Tongue (tissue), 2 donors: Measurements from ENCODE around the gene SUSD3. TPM values are rescaled to one million over a fixed set of nuclear protein-coding genes. Genes with fewer than 3 reads are reported as not detected.

Experiments used
- DNase-seq: peaks from one replicate; pipeline ENCODE4 v3.0.0-alpha.2; 2015
- total RNA-seq: library from RNA; depleted of rRNA; stranded (reverse); fragments of >200 nt; gene quantifications from one replicate; pipeline ENCODE4 v1.2.3, GENCODE V29; 2014

Gene SUSD3
- total RNA-seq, 1 donor from 2014 or later: 3.7 TPM

DNA sequence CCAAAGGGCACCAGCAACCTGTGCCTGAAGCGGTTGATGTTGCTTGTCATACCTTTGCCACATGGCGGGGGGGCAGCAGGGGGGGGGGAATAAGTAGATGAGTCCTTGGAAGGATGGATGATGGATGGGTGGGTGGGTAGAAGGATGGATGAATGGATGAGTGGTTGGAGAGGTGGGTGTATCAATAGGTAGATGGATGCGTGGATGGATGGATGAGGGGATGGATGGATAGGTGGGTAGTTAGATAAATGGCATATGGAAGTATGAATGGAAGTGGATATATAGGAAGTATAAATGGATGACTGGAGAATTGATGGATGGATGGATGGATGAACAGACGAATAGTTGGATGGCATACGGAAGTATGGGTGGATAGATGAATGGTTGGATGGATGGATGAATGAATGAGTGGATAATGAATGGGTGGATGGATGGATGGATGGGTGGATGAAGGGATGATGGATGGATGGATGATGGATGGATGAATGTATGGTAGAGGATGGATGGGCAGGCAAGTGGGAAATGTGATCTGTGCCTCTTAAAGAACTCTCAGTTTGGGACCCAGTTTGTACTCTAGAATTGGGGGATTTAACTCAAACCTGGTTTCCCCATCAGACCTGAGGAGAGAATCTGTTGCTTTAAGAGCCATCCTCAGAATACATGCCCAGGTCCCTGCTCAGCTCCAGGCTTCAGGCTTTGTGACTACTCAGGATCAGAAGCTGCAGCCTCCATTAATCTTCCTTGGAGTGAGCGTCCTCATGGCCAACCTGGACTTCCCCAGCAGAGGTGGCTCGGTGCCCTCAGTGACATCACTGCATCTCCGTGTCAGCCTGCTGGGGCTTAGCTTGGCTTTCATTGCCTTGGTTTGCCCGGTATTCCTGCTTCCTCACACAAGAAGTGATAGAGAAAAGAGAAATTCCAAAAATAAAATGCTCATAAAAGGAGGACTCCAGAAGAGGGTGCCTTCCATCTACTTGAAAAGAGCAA lies 27.6 kb upstream of the SUSD3 start:
- no peak for DNase-seq

DNA sequence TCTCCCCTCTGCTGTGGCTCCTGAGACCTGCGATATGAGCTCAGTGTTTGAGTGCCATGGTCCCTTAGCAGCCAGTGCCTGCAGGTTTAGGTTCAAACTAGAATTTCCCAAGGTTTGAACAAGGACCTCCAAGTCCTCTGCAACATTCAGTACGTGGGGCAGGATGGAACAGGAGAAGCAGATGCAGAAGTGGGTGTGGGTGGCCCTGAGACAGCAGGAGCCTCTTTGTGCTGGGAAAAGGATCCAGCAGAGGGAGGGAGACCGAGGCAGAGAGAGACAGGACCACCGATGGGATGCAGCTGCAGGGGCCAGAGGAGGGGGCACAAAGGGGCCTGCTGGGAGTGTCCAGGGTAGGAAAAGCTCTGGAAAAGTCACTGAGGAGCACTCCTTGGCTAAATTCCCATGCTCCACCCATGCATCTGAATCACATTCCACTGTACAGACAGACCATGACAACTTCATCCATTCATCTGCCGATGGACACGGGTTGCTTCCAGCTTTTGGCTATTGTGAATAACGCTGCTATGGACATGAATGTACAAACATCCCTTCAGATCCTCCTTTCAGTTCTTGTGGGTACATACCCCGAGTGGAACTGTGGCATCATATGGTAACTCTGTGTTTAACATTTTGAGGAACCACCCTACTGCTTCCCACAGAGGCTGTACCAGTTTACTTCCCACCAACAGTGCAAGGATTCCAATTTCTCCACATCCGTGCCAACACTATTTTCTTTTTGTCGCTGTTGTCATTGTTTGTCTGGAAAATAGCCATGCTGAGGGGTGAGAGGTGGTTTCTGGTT lies 26.7 kb upstream of the SUSD3 start:
- DNase-seq: peak; percentile 54

DNA sequence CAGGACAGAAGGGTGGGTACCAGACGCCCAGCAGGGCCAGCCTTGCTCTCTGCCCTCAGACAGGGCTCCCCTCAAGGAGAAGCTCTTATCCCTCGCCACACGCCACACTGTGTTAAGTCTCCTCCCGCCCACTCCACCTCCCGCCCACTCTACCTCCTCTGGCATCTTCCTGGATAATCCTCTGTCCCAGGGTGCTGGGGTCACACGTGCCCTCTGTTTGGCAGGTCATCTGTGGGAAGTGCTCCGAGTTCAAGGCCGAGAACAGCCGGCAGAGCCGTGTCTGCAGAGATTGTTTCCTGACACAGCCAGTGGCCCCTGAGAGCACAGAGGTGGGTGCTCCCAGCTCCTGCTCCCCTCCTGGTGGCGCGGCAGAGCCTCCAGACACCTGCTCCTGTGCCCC lies 26.0 kb upstream of the SUSD3 start:
- DNase-seq: no peak

DNA sequence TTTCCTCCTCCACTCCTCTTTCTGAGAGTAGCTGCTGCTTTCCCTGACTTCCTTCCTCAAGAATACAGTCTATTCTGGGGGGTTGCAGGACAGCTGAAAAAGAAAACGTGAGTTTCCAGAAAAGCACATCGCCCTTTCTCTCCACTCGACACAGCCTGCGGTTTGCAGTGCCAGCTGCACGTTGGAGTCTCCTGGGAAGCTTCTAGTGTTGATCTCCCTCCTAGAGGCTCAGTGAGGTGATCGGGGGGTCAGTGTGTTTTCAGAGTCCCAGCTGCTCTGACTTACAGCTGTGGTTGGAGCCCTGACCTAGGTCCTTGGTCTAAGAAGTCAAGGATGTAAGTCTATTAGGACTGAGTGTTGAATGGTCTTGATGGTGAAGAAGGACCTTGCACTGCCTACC lies 25.0 kb upstream of the SUSD3 start:
- DNase-seq: peak; percentile 64

DNA sequence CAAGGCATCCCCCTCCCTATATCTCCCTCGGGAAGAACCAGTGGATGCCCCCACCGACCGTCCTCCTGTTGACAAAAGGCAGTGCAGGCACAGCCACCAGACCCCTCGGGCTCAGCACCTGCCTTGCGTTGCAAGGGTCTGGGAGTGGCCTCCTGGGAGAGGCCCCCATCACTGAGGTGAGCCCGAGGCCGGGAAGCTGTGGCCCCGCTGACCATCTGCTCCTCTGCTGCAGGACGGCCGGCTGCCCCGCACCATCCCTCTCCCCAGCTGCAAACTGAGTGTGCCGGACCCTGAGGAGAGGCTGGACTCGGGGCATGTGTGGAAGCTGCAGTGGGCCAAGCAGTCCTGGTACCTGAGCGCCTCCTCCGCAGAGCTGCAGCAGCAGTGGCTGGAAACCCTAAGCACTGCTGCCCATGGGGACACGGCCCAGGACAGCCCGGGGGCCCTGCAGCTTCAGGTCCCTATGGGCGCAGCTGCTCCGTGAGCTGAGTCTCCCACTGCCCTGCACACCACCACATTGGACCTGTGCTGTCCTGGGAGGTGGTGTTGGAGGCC lies 23.3 kb upstream of the SUSD3 start:
- no peak for DNase-seq

DNA sequence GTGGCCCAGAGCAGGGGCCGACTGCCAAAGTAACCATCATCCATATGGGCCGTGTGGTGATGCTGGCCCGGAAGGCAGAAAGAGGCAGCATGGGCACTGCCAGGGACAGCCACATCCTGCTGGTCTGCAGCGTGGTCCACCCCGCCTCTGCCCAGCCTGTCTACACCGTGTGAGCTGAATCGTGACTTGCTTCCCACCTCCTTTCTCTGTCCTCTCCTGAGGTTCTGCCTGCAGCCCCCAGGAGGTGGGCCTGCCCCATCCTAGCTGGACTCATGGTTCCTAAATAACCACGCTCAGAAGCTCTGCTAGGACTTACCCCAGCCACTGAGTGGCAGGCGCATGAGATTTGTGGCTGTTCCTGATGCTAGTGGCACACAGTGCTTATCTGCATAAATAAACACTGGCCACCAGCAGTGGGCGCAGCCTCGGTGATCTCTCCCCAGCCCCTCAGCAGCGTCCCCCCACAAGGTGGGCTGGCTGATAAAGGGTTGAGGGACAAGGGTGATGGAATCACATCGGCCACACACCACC lies 22.6 kb upstream of the SUSD3 start:
- DNase-seq: no peak

DNA sequence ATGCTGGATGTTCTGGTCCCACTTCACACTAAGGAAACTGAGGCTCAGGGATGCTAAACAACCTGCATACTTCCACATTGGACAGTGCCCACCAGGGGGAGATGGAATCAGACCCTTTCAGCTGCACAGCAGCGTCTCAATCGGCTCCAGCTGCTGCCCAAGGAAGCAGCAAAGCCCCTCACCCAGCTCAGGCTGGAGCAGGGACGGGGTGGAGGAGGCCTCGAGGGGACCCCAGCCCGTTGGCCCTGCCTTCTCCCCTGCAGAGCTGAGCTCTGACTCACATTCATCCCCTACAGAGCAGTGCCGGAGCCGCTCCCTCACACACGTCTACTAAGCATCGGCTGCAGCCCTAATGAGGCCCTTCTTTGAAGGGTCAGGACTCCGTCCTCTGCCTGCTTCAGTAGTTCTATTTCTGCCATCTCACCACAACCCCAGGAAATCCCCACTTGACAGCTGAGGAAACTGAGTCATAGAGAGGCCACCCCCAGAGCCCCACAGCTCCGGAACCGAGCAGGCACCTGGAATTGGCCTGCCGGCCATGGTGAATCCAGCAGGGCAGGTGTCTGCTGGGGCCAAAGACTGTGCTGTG lies 21.5 kb upstream of the SUSD3 start:
- no peak for DNase-seq

DNA sequence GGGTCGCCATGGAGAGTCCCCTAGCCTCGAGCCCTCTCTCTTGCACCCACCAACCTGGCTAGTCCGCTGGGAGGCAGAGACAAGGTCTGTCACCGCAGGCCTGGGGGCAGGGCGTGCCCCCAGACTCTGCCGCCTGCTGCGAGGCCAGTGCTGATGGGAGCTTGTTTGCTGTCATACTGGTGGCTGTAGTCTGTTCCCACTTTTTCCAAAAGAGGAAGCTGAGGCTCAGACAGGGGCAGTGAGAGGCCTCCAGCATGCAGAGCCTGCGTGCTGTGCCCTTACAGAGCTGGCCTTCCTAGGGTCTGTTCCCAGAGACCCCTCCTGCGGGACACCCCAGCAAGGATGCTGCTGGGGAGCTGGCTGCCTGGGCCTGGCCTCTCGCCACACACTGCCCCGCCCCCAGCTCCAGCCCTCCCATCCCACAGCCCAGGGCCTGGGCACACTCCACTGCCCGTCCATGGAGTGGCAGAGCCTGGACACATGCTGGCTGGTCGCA lies 21.0 kb upstream of the SUSD3 start:
- DNase-seq: no peak

DNA sequence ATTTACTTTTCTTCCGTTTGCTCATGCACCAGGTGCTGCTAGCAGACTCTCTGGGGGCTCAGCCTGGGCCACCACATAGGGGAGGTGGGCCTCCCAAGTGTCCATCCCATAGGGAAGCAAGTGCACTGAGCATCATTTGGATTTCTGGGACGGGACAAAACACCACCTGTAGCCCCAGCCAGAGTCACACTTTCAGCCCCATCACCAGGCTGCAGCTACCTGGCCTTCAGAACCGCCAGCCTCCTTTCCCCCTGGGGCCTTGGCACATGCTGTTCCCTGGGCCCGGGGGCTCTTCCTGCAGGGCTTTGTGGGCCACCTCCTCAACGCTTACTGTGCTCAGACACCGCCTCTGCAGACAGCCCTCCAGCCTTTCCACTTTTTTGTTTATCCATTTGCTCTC lies 19.6 kb upstream of the SUSD3 start:
- DNase-seq: no peak

DNA sequence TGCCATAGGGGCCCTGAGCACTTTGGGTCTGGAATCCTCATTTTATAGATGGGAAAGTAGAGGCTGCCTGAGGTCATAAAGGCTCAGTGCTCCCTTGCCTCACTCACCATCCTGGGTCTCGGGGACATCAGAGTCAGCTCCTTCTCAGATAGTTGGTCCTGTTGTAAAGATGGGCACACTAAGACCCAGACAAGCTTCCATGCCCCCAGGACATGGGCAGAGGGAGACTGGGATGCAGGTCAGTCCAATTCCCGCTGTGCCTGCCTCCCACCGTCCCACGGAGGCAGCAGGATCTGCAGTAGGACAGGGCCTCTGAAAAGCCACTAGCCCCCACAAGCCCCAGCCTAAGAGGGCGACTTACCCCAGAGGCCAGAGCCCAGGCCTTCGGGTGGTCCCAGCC lies 19.0 kb upstream of the SUSD3 start:
- DNase-seq: no peak

DNA sequence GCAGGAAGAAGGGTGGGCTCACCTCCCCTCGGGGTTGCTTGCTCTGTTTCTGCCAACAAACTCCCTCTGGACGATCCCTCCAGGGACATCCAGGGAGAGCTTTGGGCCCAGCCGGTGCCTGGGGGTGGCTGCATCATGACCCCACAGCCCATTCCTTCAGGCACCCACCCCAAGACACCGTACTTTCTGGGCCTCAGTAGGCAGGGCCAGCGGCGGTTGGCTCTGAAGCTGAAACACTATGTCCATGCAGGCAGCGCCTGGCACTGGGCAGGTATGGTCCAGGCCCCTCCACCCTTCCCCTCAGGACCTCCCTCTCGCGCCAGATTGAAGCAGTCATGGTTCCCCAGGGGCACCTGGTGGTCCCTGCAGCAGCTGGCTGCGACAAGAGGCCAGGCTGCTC lies 18.5 kb upstream of the SUSD3 start:
- no peak for DNase-seq

DNA sequence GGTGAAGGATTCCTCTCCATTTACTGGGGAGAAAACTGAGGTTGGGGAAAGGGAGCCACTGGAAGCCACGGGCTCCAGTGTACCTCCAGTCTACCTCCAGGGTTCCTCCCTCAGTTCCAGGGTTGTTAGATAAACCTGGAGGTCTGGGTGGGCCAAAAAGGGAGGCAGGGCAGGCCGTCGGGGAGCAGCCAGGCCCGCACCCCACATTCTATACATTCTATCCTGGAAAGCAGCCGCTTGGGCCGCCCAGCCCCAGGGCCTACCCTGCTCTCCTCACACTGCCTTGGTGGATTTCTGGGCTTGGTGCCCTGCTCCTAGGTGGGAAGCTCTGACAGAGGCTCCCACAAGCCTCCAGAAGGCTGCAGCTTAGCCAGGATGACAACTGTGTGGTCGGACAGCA lies 18.1 kb upstream of the SUSD3 start:
- DNase-seq: no peak

DNA sequence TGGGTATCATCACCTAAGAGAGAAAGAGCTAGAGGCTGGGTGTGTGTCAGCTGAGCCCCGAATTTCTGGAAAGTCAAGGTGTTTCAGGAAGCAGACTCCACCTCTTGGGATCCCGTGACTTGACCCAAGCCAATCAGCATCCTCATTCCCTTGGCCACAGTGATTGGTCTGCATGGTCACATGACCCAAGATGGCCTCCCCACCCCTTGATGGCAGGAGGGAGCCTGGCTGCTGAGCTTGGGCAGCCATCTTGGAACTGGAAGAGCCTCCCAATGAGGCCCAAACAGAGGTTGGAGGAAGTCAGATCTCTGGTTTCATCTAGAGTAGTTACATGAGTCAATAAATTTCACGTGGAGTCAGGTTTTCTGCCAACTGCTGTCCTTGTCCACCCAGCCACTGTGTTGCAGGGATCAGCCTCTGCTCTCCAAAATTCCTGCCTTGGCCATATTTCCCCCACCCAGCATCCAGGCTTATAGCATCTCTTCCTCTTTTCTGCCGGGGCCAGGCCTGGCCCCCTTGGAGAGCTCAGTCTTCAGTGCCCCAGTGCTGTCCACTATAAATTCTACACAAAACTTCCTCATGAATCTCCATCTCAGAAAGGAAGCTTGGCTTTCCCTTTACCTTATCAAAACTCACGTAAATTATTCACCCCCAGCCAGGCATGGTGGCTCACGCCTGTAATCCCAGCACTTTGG lies 17.2 kb upstream of the SUSD3 start:
- no peak for DNase-seq

DNA sequence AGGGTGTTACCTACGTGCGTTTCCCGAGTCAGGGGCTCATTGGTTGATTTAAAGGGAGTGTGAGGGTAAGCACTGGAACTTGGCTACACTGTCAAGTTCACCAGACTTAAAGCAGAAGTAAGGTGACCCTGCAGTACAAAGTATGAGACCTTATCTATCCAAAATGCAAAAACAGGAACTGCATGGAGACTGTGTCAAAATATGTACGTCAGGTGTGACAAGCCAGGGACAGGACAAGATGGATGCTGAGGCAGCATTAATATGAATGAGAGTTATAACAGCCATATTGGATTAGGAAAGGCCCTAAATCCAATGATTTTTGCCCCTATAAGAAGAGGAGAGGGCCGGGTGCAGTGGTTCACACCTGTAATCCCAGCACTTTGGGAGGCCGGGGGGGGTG lies 15.4 kb upstream of the SUSD3 start:
- DNase-seq: no peak

DNA sequence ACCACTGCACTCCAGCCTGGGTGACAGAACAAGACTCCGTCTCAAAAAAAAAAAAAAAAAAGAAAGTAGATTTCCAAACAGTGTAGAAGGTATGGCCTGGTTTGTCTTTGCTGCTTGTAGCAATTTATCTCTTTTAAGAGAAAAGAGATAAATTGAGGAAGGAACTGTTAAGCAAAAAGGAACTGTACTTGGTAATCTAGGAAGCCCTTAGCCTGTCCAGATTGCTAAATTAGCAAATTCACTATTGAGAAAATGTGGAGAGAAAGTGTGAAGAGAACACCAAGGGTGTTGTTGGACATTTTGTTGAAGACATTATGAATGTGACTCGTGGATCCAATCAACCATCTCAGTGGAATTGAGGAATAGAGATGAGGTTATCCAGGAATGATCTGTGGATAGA lies 13.0 kb upstream of the SUSD3 start:
- DNase-seq: no peak

DNA sequence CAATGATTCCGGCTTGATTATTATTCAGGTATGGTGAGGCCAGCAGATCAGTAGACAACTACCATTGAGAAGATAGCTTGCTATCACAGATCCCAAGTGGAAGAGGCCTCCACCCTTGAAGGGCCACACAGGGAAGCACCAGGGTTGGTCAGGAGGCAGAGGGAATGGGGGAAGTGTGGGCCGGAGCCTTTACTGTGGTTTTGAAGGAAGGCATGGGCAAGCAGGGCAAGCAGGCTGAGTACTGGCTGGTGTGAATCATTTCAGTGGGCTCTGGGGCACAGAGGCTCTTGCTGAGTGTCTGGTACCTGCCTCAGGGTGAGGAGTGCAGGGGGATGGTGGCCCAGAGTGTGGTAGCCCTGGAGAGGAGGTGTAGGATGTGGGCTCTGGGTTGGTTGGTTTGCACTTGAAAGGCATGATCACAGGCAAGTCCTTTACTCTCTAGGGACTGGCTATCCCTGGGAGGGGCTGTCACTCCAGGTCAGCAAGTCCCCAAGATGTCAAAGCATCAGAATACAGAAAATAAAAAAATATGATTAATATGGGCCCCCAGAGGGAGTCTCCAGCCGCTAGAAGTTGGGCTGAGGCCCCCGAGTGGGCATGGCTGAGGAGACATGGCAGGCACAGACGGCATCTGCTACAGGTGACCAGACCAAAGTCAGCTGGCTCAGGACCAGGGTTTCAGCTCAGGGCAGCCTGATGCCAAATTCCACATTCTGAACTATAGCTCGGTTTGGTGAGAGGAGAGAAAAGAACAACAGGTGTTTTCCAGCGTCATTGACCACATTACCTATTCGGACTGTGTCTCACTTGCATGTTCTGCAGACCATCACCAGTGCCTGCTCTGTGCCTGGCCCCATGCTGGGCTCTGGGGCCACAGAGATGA lies 9.7 kb upstream of the SUSD3 start:
- no peak for DNase-seq

DNA sequence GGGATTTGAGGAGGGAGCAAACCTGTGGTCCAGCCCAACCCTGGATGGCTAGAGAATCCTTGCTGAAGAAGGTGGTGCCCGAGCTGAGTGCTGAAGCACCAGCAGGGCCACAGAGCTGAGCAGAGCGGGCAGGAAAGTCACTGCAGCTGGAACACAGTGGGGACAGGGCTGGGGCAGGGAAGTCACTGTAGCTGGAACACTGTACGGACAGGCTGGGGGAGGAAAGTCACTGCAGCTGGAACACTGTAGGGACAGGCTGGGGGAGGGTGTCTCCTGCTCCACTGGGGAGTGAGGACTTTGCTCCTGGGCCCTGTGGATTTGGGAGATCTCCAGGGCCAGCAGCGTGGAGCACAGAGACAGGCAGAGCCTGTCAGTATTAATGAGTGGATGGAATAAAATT lies 9.0 kb upstream of the SUSD3 start:
- no peak for DNase-seq

DNA sequence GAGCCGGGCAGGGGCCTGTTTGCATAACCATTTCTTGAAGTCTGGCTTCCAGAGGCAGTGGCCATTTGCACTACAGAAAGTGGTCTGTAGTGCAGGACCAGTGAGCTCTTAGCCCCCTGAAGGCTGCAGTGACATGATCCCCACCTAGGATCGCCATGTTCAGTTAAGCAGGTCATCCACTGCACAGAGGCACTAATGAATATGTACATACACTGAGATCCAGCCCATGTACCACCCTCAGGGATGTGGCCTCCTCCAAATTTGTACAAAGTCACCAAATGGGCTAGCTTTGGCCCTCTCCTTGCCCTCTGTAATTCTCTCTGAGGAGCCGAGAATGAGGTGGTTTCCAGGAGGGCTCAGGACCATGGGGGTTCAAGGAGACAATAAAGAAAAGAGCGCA lies 8.3 kb upstream of the SUSD3 start:
- no peak for DNase-seq

DNA sequence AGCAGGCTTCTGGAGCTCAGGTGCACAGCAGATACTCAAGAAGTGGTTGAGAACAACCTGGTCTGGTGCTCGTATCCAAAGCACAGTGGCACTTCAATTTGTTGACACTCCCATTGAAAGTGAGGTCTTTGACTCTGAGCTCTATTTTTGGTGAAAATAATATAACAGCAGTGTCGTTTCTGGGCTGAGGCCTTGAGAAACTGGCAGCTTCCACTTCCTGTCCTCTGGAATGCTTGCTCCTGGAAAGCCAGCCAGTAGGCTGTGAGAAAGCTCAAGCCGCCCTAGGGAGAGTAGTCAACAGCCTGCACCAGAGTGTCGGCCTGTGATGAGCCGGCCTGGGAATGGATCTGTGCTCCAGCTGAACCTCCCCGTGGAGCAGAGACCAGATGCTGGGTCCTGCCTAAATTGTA lies 6.8 kb upstream of the SUSD3 start:
- DNase-seq: peak; percentile 74

DNA sequence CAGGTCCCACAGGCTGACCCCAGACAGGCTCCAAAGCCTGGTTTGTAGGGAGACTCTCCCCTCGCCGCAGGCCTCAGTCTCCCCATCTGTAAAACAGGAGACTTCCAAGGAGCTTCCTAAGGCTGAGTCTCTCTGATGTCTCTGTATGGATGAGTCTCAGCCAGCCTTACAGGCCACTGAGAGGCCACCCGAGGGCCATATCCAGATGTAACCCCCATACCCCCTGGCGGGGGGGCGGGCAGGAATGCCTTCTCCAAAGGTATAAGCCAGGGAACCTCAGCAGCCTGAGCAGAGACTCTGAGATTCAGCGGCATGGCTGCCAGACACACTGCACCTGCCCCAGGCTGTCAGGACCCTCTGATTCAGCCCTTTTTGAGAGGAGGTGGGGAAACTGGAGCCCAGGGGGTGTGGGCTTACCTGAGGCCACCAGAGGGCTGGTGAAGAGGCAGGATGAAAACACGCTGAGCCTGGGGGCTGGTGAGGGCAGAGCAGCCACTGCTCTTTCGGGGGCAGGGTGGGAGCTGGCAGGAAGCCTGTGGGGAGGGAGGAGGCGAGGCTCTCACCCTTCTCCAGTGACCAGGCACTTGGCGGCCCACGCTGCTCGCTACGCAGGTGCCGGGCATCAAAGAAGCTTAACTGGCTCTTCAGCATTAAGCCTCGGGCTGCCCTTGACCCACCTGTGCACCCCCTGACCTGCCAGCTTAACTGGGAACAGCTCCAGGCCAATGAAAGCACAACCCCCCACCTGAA lies 5.5 kb upstream of the SUSD3 start:
- no peak for DNase-seq
